GM12878 (cell line): ENCODE results near the gene PCCA.

Source experiments
- POLR2AphosphoS5 ChIP-seq: IDR thresholded peaks from 2 replicates; pipeline ENCODE4 v1.6.1; 2011; ENCODE audit warnings: mild to moderate bottlenecking, low read length, inconsistent platforms
- RFX5 ChIP-seq: IDR thresholded peaks from 2 replicates; pipeline ENCODE4 v1.6.1; 2011; ENCODE audit warnings: low read depth, low read length, improper control_type of control experiment
- TAF1 ChIP-seq: IDR thresholded peaks from 2 replicates; pipeline ENCODE4 v1.6.1; 2011; ENCODE audit warnings: mild to moderate bottlenecking, low read depth, low read length, borderline replicate concordance
- ZBED1 ChIP-seq: IDR thresholded peaks from 2 replicates; pipeline ENCODE4 v1.6.1; 2016; ENCODE audit warnings: borderline replicate concordance
- ZNF207 ChIP-seq: fragments of 450-650 bp; IDR thresholded peaks from 2 replicates; pipeline ENCODE4 v1.6.1; 2014; ENCODE audit warnings: antibody characterized with exemption, mild to moderate bottlenecking, borderline replicate concordance
- ZNF274 ChIP-seq: IDR thresholded peaks from one replicate; pipeline ENCODE4 v1.8.0; 2011; ENCODE audit not compliant: insufficient read length, insufficient read depth

DNA sequence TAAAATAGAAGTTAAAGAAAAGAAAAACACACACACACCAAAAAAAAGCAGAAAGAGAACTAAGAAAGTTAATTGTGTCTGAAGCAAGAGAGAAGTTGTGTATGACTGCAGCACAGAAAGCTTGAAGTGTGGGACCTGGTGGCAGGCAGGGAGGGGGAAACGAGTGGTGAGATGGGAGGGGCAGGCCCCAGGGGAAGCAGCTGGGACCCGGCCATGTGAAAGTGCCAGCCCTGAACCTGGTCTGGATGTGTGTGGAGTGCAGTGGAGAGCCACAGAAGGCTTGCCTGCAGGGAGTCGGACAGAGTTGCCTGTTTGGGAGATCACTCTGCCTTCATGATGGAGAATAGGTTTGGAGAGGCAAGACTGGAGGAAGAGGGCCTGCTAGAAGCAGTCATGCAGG is 300.7 kb downstream of the PCCA start:
- TF ChIP-seq RFX5 (no peak), ZNF274 (no peak), POLR2AphosphoS5 (no peak), TAF1 (no peak), ZBED1 (no peak), ZNF207 (no peak)
